ENCODE measurements around the gene SSTR4. TPM values are rescaled to one million over a fixed set of nuclear protein-coding genes. Genes with fewer than 3 reads are reported as not detected.

SSTR4 gene
- total RNA-seq, 1 experiment from 2014 or later, result not detected

- H3K4me3 Mint-ChIP-seq (ENCODE audit: unreplicated experiment), result no peak overlapping the region
- no peaks in the 10 kb centered on the region for H3K27me3 Mint-ChIP-seq (ENCODE audit: insufficient read depth, unreplicated experiment)
- no peak for TF ChIP-seq CTCF (IDR thresholded peaks at IDR 0.05; ENCODE audit: unreplicated experiment)
- POLR2A ChIA-PET, result no interaction called here
- CTCF ChIA-PET, result interaction anchor here (0.7 to 1.2 kb wide), 4 partner anchors 177 to 329 kb away, joined by 3 to 5 read pairs (median 4); no protein-coding TSS in a partner anchor
- no TSS peak for BruUV-seq (replicated peaks)
- peaks cover 15% of the 10 kb centered on the region for H3K4me1 Mint-ChIP-seq (ENCODE audit: insufficient read depth, unreplicated experiment)
- peak; percentile 18 for DNase-seq (ENCODE audit: unreplicated experiment)
- H3K9me3 Mint-ChIP-seq (ENCODE audit: unreplicated experiment), result no peaks in the 10 kb centered on the region
- no peak overlapping the region for H3K27ac Mint-ChIP-seq (ENCODE audit: low read depth, unreplicated experiment)
- intact Hi-C loops (cut with micrococcal nuclease), result no loop called here
- H3K36me3 Mint-ChIP-seq (ENCODE audit: insufficient read depth, unreplicated experiment), result no peaks in the 10 kb centered on the region
Measured at GRCh38 chr20:23021541-23021940, 13.6 kb upstream of the SSTR4 start.

- no peak overlapping the region for H3K27ac Mint-ChIP-seq (ENCODE audit: low read depth, unreplicated experiment)
- no peaks in the 10 kb centered on the region for H3K27me3 Mint-ChIP-seq (ENCODE audit: insufficient read depth, unreplicated experiment)
- H3K9me3 Mint-ChIP-seq (ENCODE audit: unreplicated experiment), result no peaks in the 10 kb centered on the region
- peak; percentile 23 for DNase-seq (ENCODE audit: unreplicated experiment)
- intact Hi-C loops (cut with micrococcal nuclease), result no loop called here
- POLR2A ChIA-PET, result no interaction called here
- no peak overlapping the region for H3K4me3 Mint-ChIP-seq (ENCODE audit: unreplicated experiment)
- CTCF ChIA-PET, result interaction anchor here (0.6 to 1.2 kb wide), 3 partner anchors 19 to 319 kb away, joined by 3 to 5 read pairs (median 3); no protein-coding TSS in a partner anchor
- no peaks in the 10 kb centered on the region for H3K36me3 Mint-ChIP-seq (ENCODE audit: insufficient read depth, unreplicated experiment)
- no TSS peak for BruUV-seq (replicated peaks)
- peaks cover 15% of the 10 kb centered on the region for H3K4me1 Mint-ChIP-seq (ENCODE audit: insufficient read depth, unreplicated experiment)
- no peak for TF ChIP-seq CTCF (IDR thresholded peaks at IDR 0.05; ENCODE audit: unreplicated experiment)
Measured at GRCh38 chr20:23021951-23022350, 13.2 kb upstream of the SSTR4 start.

DNA sequence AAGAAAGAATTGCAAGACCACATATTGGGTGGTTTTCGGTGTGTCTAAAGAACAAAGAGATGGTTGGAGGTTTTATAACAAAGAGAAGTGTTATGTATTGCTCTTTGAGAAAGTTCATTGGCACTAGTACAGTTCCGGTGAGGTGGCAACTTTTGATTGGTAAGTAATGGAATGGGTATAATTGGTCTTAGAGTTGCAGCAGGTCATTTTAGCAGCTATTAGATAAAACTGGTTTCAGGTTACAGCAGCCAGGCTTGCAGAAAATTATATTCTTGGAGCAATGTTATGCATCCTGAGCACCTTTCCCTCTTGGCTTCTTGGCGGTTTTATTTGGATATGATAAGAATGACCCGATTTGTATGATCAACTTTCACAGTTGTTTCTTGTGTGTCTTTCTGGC, 12.3 kb upstream of the SSTR4 start:
- intact Hi-C loops (cut with micrococcal nuclease), result no loop called here

GRCh38 chr20:23023621-23024177, 11.4 kb upstream of the SSTR4 start:
- Mint-ChIP-seq H3K4me1 (ENCODE audit: insufficient read depth, unreplicated experiment) (peaks cover 15% of the 10 kb centered on the region), H3K9me3 (ENCODE audit: unreplicated experiment) (no peaks in the 10 kb centered on the region), H3K36me3 (ENCODE audit: insufficient read depth, unreplicated experiment) (no peaks in the 10 kb centered on the region), H3K4me3 (ENCODE audit: unreplicated experiment) (no peak overlapping the region), H3K27ac (ENCODE audit: low read depth, unreplicated experiment) (no peak overlapping the region), H3K27me3 (ENCODE audit: insufficient read depth, unreplicated experiment) (no peaks in the 10 kb centered on the region)
- CTCF ChIA-PET, result no interaction called here
- POLR2A ChIA-PET, result no interaction called here
- intact Hi-C loops (cut with micrococcal nuclease), result no loop called here
- BruUV-seq (replicated peaks), result no TSS peak
- no peak for DNase-seq (ENCODE audit: unreplicated experiment)
- TF ChIP-seq CTCF (IDR thresholded peaks at IDR 0.05; ENCODE audit: unreplicated experiment), result no peak

More for the DNA sequence above, 12.3 kb upstream of the SSTR4 start:
- no TSS peak for BruUV-seq (replicated peaks)
- ChIA-PET CTCF (interaction anchor here (1.2 kb wide), 1 partner anchor 18 kb away, joined by 3 read pairs; no protein-coding TSS in a partner anchor), POLR2A (no interaction called here)
- TF ChIP-seq CTCF (IDR thresholded peaks at IDR 0.05; ENCODE audit: unreplicated experiment), result no peak
- Mint-ChIP-seq H3K9me3 (ENCODE audit: unreplicated experiment) (no peaks in the 10 kb centered on the region), H3K27ac (ENCODE audit: low read depth, unreplicated experiment) (no peak overlapping the region), H3K27me3 (ENCODE audit: insufficient read depth, unreplicated experiment) (no peaks in the 10 kb centered on the region), H3K36me3 (ENCODE audit: insufficient read depth, unreplicated experiment) (no peaks in the 10 kb centered on the region), H3K4me1 (ENCODE audit: insufficient read depth, unreplicated experiment) (peaks cover 15% of the 10 kb centered on the region), H3K4me3 (ENCODE audit: unreplicated experiment) (no peak overlapping the region)
- no peak for DNase-seq (ENCODE audit: unreplicated experiment)
